Measurements from ENCODE around the gene ZG16.

- TF ChIP-seq POLR2AphosphoS5 (IDR thresholded peaks at IDR 0.05) (no peak), POLR2A (IDR thresholded peaks at IDR 0.05) (no peak), CTCF (IDR thresholded peaks at IDR 0.05) (no peak)
Observed at GRCh38 chr16:29808219-29808900, 30.3 kb downstream of the ZG16 start.
